Endothelial cell (in vitro differentiated cells): ENCODE results near the gene XCL1. TPM values are rescaled to one million over a fixed set of nuclear protein-coding genes. Genes with fewer than 3 reads are reported as not detected.

Source experiments
- DNase-seq: peaks from one replicate; pipeline ENCODE4 v3.0.0; 2021; ENCODE audit warnings: low spot score
- H3K27ac Mint-ChIP-seq: one replicate; pipeline ENCODE4 v1.8.0; 2021; ENCODE audit warnings: mixed read lengths, inconsistent platforms; ENCODE audit not compliant: unreplicated experiment
- H3K27me3 Mint-ChIP-seq: one replicate; pipeline ENCODE4 v1.8.0; 2021; ENCODE audit warnings: mild to moderate bottlenecking, moderate library complexity, mixed read lengths, inconsistent platforms; ENCODE audit not compliant: unreplicated experiment
- H3K36me3 Mint-ChIP-seq: one replicate; pipeline ENCODE4 v1.8.0; 2021; ENCODE audit warnings: mild to moderate bottlenecking, low read depth, mixed read lengths, inconsistent platforms; ENCODE audit not compliant: unreplicated experiment
- H3K4me1 Mint-ChIP-seq: one replicate; pipeline ENCODE4 v1.8.0; 2021; ENCODE audit warnings: mild to moderate bottlenecking, mixed read lengths, inconsistent platforms; ENCODE audit not compliant: unreplicated experiment
- H3K4me3 Mint-ChIP-seq: one replicate; pipeline ENCODE4 v1.8.0; 2021; ENCODE audit warnings: mild to moderate bottlenecking, mixed read lengths, inconsistent platforms; ENCODE audit not compliant: unreplicated experiment
- H3K9me3 Mint-ChIP-seq: one replicate; pipeline ENCODE4 v1.8.0; 2021; ENCODE audit warnings: mixed read lengths, inconsistent platforms; ENCODE audit not compliant: unreplicated experiment
- CTCF ChIP-seq: fragments of 200-600 bp; sonication (generic); IDR thresholded peaks from one replicate; pipeline ENCODE4 v1.5.0; 2021; ENCODE audit warnings: antibody characterized with exemption; ENCODE audit not compliant: unreplicated experiment
- total RNA-seq: library from RNA; stranded (reverse); fragmentation: NEBNext Ultra II Directional; extraction: Animal tissue kit (Norgen Biotek cat#: 25700); gene quantifications from one replicate; pipeline ENCODE4 v1.2.1, GENCODE V29; 2021; ENCODE audit not compliant: unreplicated experiment

The XCL1 gene
- total RNA-seq, 1 donor from 2014 or later: not detected

GRCh38 chr1:168607872-168608428, 31.5 kb downstream of the XCL1 start:
- no peaks in the 10 kb centered on the region for H3K4me1 Mint-ChIP-seq
- TF ChIP-seq CTCF: no peak
- no peaks in the 10 kb centered on the region for H3K9me3 Mint-ChIP-seq
- H3K4me3 Mint-ChIP-seq: no peak overlapping the region
- no peak for DNase-seq
- no peaks in the 10 kb centered on the region for H3K27me3 Mint-ChIP-seq
- no peak overlapping the region for H3K27ac Mint-ChIP-seq
- no peaks in the 10 kb centered on the region for H3K36me3 Mint-ChIP-seq

GRCh38 chr1:168608796-168609715, 32.7 kb downstream of the XCL1 start:
- H3K27me3 Mint-ChIP-seq: no peaks in the 10 kb centered on the region
- H3K4me3 Mint-ChIP-seq: no peak overlapping the region
- H3K36me3 Mint-ChIP-seq: no peaks in the 10 kb centered on the region
- DNase-seq: no peak
- H3K27ac Mint-ChIP-seq: no peak overlapping the region
- no peaks in the 10 kb centered on the region for H3K9me3 Mint-ChIP-seq
- H3K4me1 Mint-ChIP-seq: no peaks in the 10 kb centered on the region
- no peak for TF ChIP-seq CTCF

GRCh38 chr1:168609741-168610510, 33.5 kb downstream of the XCL1 start:
- no peak for DNase-seq
- Mint-ChIP-seq H3K27ac (no peak overlapping the region), H3K4me3 (no peak overlapping the region), H3K9me3 (no peaks in the 10 kb centered on the region), H3K27me3 (no peaks in the 10 kb centered on the region), H3K36me3 (no peaks in the 10 kb centered on the region), H3K4me1 (no peaks in the 10 kb centered on the region)
- TF ChIP-seq CTCF: no peak

GRCh38 chr1:168613038-168613451, 36.6 kb downstream of the XCL1 start:
- no peak overlapping the region for H3K27ac Mint-ChIP-seq
- H3K36me3 Mint-ChIP-seq: no peaks in the 10 kb centered on the region
- DNase-seq: no peak
- H3K9me3 Mint-ChIP-seq: no peaks in the 10 kb centered on the region
- H3K27me3 Mint-ChIP-seq: no peaks in the 10 kb centered on the region
- no peaks in the 10 kb centered on the region for H3K4me1 Mint-ChIP-seq
- no peak overlapping the region for H3K4me3 Mint-ChIP-seq
- TF ChIP-seq CTCF: no peak
